Endodermal cell (in vitro differentiated cells): ENCODE measurements around the gene ANKS3. TPM values are rescaled to one million over a fixed set of nuclear protein-coding genes. Genes with fewer than 3 reads are reported as not detected.

ENCODE experiments used
- DNase-seq: peaks from one replicate; pipeline ENCODE4 v3.0.0-alpha.2; 2017
- H3K27ac ChIP-seq: 2 replicates; pipeline ENCODE4 v1.5.1; 2013; ENCODE audit warnings: mild to moderate bottlenecking, low read depth, low read length, moderate library complexity
- H3K27me3 ChIP-seq: 2 replicates; pipeline ENCODE4 v1.6.1; 2013; ENCODE audit warnings: mild to moderate bottlenecking, low read length, moderate library complexity; ENCODE audit not compliant: insufficient read depth, control insufficient read depth, poor library complexity, severe bottlenecking
- H3K36me3 ChIP-seq: 2 replicates; pipeline ENCODE4 v1.7.0; 2013; ENCODE audit warnings: mild to moderate bottlenecking, low read length, moderate library complexity; ENCODE audit not compliant: control insufficient read depth, insufficient read depth
- H3K4me1 ChIP-seq: one replicate; pipeline ENCODE4 v1.7.0; 2013; ENCODE audit warnings: low read length; ENCODE audit not compliant: control insufficient read depth, insufficient read depth
- H3K4me3 ChIP-seq: 2 replicates; pipeline ENCODE4 v1.5.1; 2013; ENCODE audit warnings: mild to moderate bottlenecking, low read length, moderate library complexity
- H3K9ac ChIP-seq: 2 replicates; pipeline ENCODE4 v1.6.1; 2013; ENCODE audit warnings: mild to moderate bottlenecking, low read length, moderate library complexity; ENCODE audit not compliant: poor library complexity, severe bottlenecking; ENCODE audit errors: extremely low read depth
- H3K9me3 ChIP-seq: 2 replicates; pipeline ENCODE4 v1.6.1; 2013; ENCODE audit warnings: mild to moderate bottlenecking, low read length, moderate library complexity; ENCODE audit not compliant: control insufficient read depth
- H3K27ac Mint-ChIP-seq: 2 replicates; pipeline ENCODE4 v1.8.0; 2020; ENCODE audit warnings: mixed read lengths
- H3K27me3 Mint-ChIP-seq: 2 replicates; pipeline ENCODE4 v1.8.0; 2021; ENCODE audit warnings: mild to moderate bottlenecking, mixed read lengths; ENCODE audit not compliant: insufficient read depth
- H3K36me3 Mint-ChIP-seq: 2 replicates; pipeline ENCODE4 v1.8.0; 2020; ENCODE audit warnings: low read depth, mixed read lengths
- H3K4me1 Mint-ChIP-seq: 2 replicates; pipeline ENCODE4 v1.8.0; 2020; ENCODE audit warnings: mixed read lengths
- H3K4me3 Mint-ChIP-seq: 2 replicates; pipeline ENCODE4 v1.8.0; 2020; ENCODE audit warnings: mild to moderate bottlenecking, moderate library complexity, mixed read lengths
- H3K9me3 Mint-ChIP-seq: 2 replicates; pipeline ENCODE4 v1.8.0; 2020; ENCODE audit warnings: mild to moderate bottlenecking, mixed read lengths
- CTCF ChIP-seq: fragments of 200-600 bp; sonication (generic); conservative IDR thresholded peaks from 2 replicates; pipeline ENCODE4 v1.5.0; 2021; ENCODE audit warnings: antibody characterized with exemption, mild to moderate bottlenecking
- WGBS, 2 experiments: methylation state at CpG; one replicate each; pipeline versions ENCODE4 v1.1.5 to v1.1.7; 2013; ENCODE audit warnings: missing lambda C conversion rate in 2 of 2, mixed read lengths in 1 of 2; ENCODE audit not compliant: insufficient coverage in 1 of 2, insufficient read length in 1 of 2; 5-methylcytosine and 5-hydroxymethylcytosine counted together
- total RNA-seq, 2 donors: library from RNA; stranded (reverse); fragmentation: NEBNext Ultra II Directional in 1 of 2; extraction: Animal tissue kit (Norgen Biotek cat#: 25700) in 1 of 2; gene quantifications; 2 replicates in 1 of 2; 3 replicates in 1 of 2; pipeline ENCODE4 v1.2.1, GENCODE V29; 2021

ANKS3 gene
- total RNA-seq, 2 donors from 2014 or later: 32.4 to 41.0 TPM

GRCh38 chr16:4654964-4655590, 79.0 kb downstream of the ANKS3 start:
- H3K4me1 Mint-ChIP-seq: peaks cover 16% of the 10 kb centered on the region
- H3K9me3 Mint-ChIP-seq: no peaks in the 10 kb centered on the region
- H3K27ac Mint-ChIP-seq: peak overlapping the region; percentile 90

GRCh38 chr16:4654011-4654963, 79.8 kb downstream of the ANKS3 start:
- no peak for DNase-seq
- Mint-ChIP-seq H3K27ac (peak overlapping the region; percentile 90), H3K4me3 (peak overlapping the region; percentile 32), H3K27me3 (no peaks in the 10 kb centered on the region), H3K4me1 (peaks cover 16% of the 10 kb centered on the region), H3K36me3 (peaks cover 50% of the 10 kb centered on the region), H3K9me3 (no peaks in the 10 kb centered on the region)
- H3K36me3 ChIP-seq: peaks cover 21% of the 10 kb centered on the region
- H3K4me1 ChIP-seq: peaks cover 3% of the 10 kb centered on the region
- no peak overlapping the region for H3K27ac ChIP-seq
- H3K27me3 ChIP-seq: no peaks in the 10 kb centered on the region
- no peak overlapping the region for H3K4me3 ChIP-seq
- TF ChIP-seq CTCF: no peak
- 91 to 94% methylated on average over 10 to 16 of the region's 16 CpGs for WGBS, 2 experiments
- no peak overlapping the region for H3K9ac ChIP-seq
- H3K9me3 ChIP-seq: no peaks in the 10 kb centered on the region

More at GRCh38 chr16:4654964-4655590, 79.0 kb downstream of the ANKS3 start:
- peaks cover 3% of the 10 kb centered on the region for H3K4me1 ChIP-seq
- H3K36me3 ChIP-seq: peaks cover 21% of the 10 kb centered on the region
- no peak for DNase-seq
- H3K36me3 Mint-ChIP-seq: peaks cover 47% of the 10 kb centered on the region
- H3K4me3 ChIP-seq: no peak overlapping the region
- 96% methylated on average over 10 to 12 of the region's 12 CpGs for WGBS, 2 experiments
- no peaks in the 10 kb centered on the region for H3K9me3 ChIP-seq
- H3K9ac ChIP-seq: no peak overlapping the region
- no peaks in the 10 kb centered on the region for H3K27me3 ChIP-seq
- TF ChIP-seq CTCF: no peak
- H3K27me3 Mint-ChIP-seq: no peaks in the 10 kb centered on the region
- no peak overlapping the region for H3K27ac ChIP-seq
- H3K4me3 Mint-ChIP-seq: no peak overlapping the region

- no peaks in the 10 kb centered on the region for H3K27me3 ChIP-seq
- Mint-ChIP-seq H3K36me3 (peaks cover 50% of the 10 kb centered on the region), H3K4me3 (no peak overlapping the region), H3K27ac (no peak overlapping the region), H3K27me3 (no peaks in the 10 kb centered on the region), H3K4me1 (peaks cover 16% of the 10 kb centered on the region), H3K9me3 (no peaks in the 10 kb centered on the region)
- H3K9ac ChIP-seq: no peak overlapping the region
- H3K4me1 ChIP-seq: peaks cover 3% of the 10 kb centered on the region
- H3K9me3 ChIP-seq: no peaks in the 10 kb centered on the region
- peaks cover 21% of the 10 kb centered on the region for H3K36me3 ChIP-seq
- DNase-seq: no peak
- no peak for TF ChIP-seq CTCF
- H3K4me3 ChIP-seq: no peak overlapping the region
- WGBS, 2 experiments: 96 to 97% methylated on average over 20 to 25 of the region's 25 CpGs
- H3K27ac ChIP-seq: no peak overlapping the region
These were observed 81.5 kb downstream of the ANKS3 start for GRCh38 chr16:4652561-4652960.
